ENCODE measurements around the gene ACTMAP. TPM values are rescaled to one million over a fixed set of nuclear protein-coding genes. Genes with fewer than 3 reads are reported as not detected.
A peak's percentile ranks its signal among the peaks of the same experiment; 100 is the strongest.

ACTMAP gene
- total RNA-seq, 2 donors from 2014 or later: 3.7 to 5.3 TPM

DNA sequence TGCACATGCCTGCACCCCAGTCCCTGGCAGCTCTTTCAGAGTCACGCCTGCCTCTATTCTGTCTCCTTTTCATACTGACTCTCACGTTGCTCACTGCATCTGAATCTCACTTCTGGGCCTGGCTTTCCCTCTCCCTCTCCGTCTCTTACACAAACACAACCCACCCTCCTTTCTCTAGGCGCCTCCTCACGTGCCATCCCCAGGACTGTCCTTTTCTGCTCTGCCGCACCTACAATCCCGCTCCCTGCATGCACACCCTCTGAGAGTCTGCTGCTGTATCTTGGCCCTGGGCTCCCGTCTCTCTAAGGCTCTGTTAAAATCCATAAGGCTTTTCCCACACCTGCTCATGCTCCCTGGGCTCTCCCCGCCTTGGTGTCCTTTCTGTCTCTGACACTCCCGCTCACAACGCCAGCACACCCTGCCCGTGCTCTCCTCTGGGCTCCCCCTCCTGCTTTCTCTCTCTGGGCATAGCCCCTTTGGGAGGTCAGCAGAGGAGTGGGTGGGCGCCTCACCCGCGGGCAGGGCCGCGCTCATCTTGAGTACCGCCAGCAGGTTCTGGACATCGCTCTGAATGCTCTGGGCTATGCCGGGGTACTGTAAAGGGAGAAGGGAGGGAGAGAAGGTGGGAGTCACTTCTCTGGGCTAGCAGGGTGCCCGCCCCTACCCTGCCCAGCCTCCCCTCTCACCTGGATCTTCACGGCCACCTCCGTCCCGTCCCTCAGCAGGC lies 47.1 kb downstream of the ACTMAP start:
- peak overlapping the region; percentile 40 to 51 for H3K27ac ChIP-seq
- no peaks in the 10 kb centered on the region for H3K9me3 ChIP-seq
- no peak overlapping the region for H3K4me3 ChIP-seq
- H3K36me3 ChIP-seq: peaks cover 49% of the 10 kb centered on the region
- DNase-seq (ENCODE audit: low spot score): no peak
- peaks cover 0 to 20% of the 10 kb centered on the region in 2 donors for H3K4me1 ChIP-seq
- TF ChIP-seq, protein P1, sequence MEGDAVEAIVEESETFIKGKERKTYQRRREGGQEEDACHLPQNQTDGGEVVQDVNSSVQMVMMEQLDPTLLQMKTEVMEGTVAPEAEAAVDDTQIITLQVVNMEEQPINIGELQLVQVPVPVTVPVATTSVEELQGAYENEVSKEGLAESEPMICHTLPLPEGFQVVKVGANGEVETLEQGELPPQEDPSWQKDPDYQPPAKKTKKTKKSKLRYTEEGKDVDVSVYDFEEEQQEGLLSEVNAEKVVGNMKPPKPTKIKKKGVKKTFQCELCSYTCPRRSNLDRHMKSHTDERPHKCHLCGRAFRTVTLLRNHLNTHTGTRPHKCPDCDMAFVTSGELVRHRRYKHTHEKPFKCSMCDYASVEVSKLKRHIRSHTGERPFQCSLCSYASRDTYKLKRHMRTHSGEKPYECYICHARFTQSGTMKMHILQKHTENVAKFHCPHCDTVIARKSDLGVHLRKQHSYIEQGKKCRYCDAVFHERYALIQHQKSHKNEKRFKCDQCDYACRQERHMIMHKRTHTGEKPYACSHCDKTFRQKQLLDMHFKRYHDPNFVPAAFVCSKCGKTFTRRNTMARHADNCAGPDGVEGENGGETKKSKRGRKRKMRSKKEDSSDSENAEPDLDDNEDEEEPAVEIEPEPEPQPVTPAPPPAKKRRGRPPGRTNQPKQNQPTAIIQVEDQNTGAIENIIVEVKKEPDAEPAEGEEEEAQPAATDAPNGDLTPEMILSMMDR (IDR thresholded peaks at IDR 0.05): no peak
- no peaks in the 10 kb centered on the region for H3K27me3 ChIP-seq

GRCh38 chr19:40702337-40703012 lies 47.8 kb downstream of the ACTMAP start:
- H3K36me3 ChIP-seq: peaks cover 42% of the 10 kb centered on the region
- DNase-seq (ENCODE audit: low spot score): no peak

GRCh38 chr19:40701758-40702157 lies 48.5 kb downstream of the ACTMAP start:
- Histone ChIP-seq H3K4me3 (no peak overlapping the region), H3K9me3 (no peaks in the 10 kb centered on the region), H3K27ac (no peak overlapping the region), H3K36me3 (peaks cover 42% of the 10 kb centered on the region), H3K27me3 (no peaks in the 10 kb centered on the region), H3K4me1 (peaks cover 0 to 20% of the 10 kb centered on the region in 2 donors)
- TF ChIP-seq, protein P1 (IDR thresholded peaks at IDR 0.05): no peak
- DNase-seq (ENCODE audit: low spot score): no peak

More at GRCh38 chr19:40702337-40703012, 47.8 kb downstream of the ACTMAP start:
- Histone ChIP-seq H3K27ac (peak overlapping the region; percentile 40 to 51), H3K27me3 (no peaks in the 10 kb centered on the region), H3K4me3 (no peak overlapping the region), H3K9me3 (no peaks in the 10 kb centered on the region), H3K4me1 (peaks cover 0 to 20% of the 10 kb centered on the region in 2 donors)
- TF ChIP-seq, protein P1 (IDR thresholded peaks at IDR 0.05): peak; percentile 11 to 57

DNA sequence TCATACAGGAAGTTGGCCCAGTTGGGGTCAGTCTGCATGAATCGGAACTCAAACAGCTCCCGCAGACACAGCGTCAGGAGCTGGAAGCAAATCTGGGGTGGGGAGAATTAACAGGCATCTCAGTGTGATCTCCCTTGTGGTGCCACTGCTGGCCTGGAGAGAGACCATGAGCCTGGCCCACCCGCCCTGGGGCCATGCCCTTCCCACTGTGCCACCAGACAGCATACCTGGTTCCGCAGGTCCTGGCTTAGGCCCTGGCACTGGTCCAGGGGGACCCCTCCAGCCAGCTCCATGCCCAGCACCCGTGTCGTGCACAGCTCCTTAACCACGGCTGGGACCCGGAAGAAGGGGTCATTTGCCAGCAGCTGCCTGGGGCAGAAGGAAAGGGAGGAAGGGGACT lies 50.2 kb downstream of the ACTMAP start:
- TF ChIP-seq, protein P1 (IDR thresholded peaks at IDR 0.05): no peak
- no peak for DNase-seq (ENCODE audit: low spot score)
- H3K9me3 ChIP-seq: no peaks in the 10 kb centered on the region
- H3K4me3 ChIP-seq: no peak overlapping the region
- H3K27ac ChIP-seq: no peak overlapping the region
- H3K36me3 ChIP-seq: peaks cover 45% of the 10 kb centered on the region
- no peaks in the 10 kb centered on the region for H3K27me3 ChIP-seq
- H3K4me1 ChIP-seq: peaks cover 0 to 4% of the 10 kb centered on the region in 2 donors

DNA sequence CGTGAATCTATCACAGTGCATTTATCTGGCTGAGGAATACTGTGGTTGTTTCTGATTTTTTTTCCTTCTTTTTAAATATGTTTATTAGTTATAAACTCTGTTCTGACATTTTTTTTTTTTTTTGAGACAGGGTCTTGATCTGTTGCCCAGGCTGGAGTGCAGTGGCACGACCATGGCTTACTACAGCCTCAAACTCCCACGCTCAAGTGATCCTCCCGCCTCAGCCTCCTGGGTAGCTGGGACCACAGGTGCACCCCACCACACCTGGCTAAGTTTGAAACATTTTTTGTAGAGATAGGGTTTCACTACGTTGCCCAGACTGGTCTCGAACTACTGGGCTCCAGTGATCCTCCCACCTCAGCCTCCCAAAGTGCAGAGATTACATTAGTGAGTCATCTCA lies 53.3 kb downstream of the ACTMAP start:
- Histone ChIP-seq H3K4me3 (no peak overlapping the region), H3K27ac (no peak overlapping the region), H3K36me3 (peaks cover 24% of the 10 kb centered on the region), H3K9me3 (no peaks in the 10 kb centered on the region), H3K4me1 (peaks cover 0 to under 1% of the 10 kb centered on the region in 2 donors), H3K27me3 (no peaks in the 10 kb centered on the region)
- TF ChIP-seq, protein P1 (IDR thresholded peaks at IDR 0.05): no peak
- DNase-seq (ENCODE audit: low spot score): no peak

All from right atrium auricular region (tissue), 2 donors.